ENCODE measurements around the gene ZNF385B.

The ZNF385B gene

GRCh38 chr2:179654806-179655205, 206.6 kb downstream of the ZNF385B start:
- Histone ChIP-seq H3K4me2 (ENCODE audit: low read depth, low read length, poor library complexity, severe bottlenecking) (no peak overlapping the region), H2AFZ (ENCODE audit: low read depth, low read length, severe bottlenecking) (no peak overlapping the region), H3K9me2 (replicated peaks; ENCODE audit: insufficient read depth, low read length) (no peaks in the 10 kb centered on the region), H3K4me3 (ENCODE audit: insufficient read depth, low read length, poor library complexity, severe bottlenecking) (no peak overlapping the region), H3K79me2 (ENCODE audit: insufficient read depth, low read length) (no peaks in the 10 kb centered on the region), H3K36me3 (ENCODE audit: low read length) (peaks cover 3% of the 10 kb centered on the region; the same call in 1 of the 2 replicates), H3K9me3 (ENCODE audit: insufficient read depth, low read length) (no peaks in the 10 kb centered on the region), H4K20me1 (ENCODE audit: low read depth, low read length) (no peaks in the 10 kb centered on the region), H3K9ac (ENCODE audit: low read length) (no peak overlapping the region), H3F3A (ENCODE audit: insufficient read depth) (no peaks in the 10 kb centered on the region), H3K27me3 (ENCODE audit: low read length) (no peaks in the 10 kb centered on the region), H3K27ac (ENCODE audit: low read depth, low read length) (no peak overlapping the region)
- no peak for TF ChIP-seq CTCF (IDR thresholded peaks at IDR 0.05; ENCODE audit: insufficient read depth, low read length, poor library complexity, severe bottlenecking)
- no peak for TF ChIP-seq EZH2phosphoT487 (conservative IDR thresholded peaks at IDR 0.05; ENCODE audit: low read length)

GRCh38 chr2:179652296-179652695, 209.1 kb downstream of the ZNF385B start:
- no peak overlapping the region for H3K27ac ChIP-seq (ENCODE audit: low read depth, low read length)
- no peaks in the 10 kb centered on the region for H3K9me2 ChIP-seq (replicated peaks; ENCODE audit: insufficient read depth, low read length)
- no peaks in the 10 kb centered on the region for H3K9me3 ChIP-seq (ENCODE audit: insufficient read depth, low read length)
- H3K4me3 ChIP-seq (ENCODE audit: insufficient read depth, low read length, poor library complexity, severe bottlenecking) = no peak overlapping the region
- no peaks in the 10 kb centered on the region for H3K27me3 ChIP-seq (ENCODE audit: low read length)
- H3K79me2 ChIP-seq (ENCODE audit: insufficient read depth, low read length) = no peaks in the 10 kb centered on the region
- H4K20me1 ChIP-seq (ENCODE audit: low read depth, low read length) = no peaks in the 10 kb centered on the region
- no peak overlapping the region for H3K9ac ChIP-seq (ENCODE audit: low read length)
- no peak overlapping the region for H2AFZ ChIP-seq (ENCODE audit: low read depth, low read length, severe bottlenecking)
- TF ChIP-seq CTCF (IDR thresholded peaks at IDR 0.05; ENCODE audit: insufficient read depth, low read length, poor library complexity, severe bottlenecking) (no peak), EZH2phosphoT487 (conservative IDR thresholded peaks at IDR 0.05; ENCODE audit: low read length) (no peak)
- H3F3A ChIP-seq (ENCODE audit: insufficient read depth) = no peaks in the 10 kb centered on the region
- H3K4me2 ChIP-seq (ENCODE audit: low read depth, low read length, poor library complexity, severe bottlenecking) = no peak overlapping the region
- peaks cover 3% of the 10 kb centered on the region; the same call in 1 of the 2 replicates for H3K36me3 ChIP-seq (ENCODE audit: low read length)

- H3K9ac ChIP-seq (ENCODE audit: low read length) = no peak overlapping the region
- H3K27me3 ChIP-seq (ENCODE audit: low read length) = no peaks in the 10 kb centered on the region
- no peak overlapping the region for H3K4me2 ChIP-seq (ENCODE audit: low read depth, low read length, poor library complexity, severe bottlenecking)
- no peak for TF ChIP-seq CTCF (IDR thresholded peaks at IDR 0.05; ENCODE audit: insufficient read depth, low read length, poor library complexity, severe bottlenecking)
- no peak for TF ChIP-seq EZH2phosphoT487 (conservative IDR thresholded peaks at IDR 0.05; ENCODE audit: low read length)
- no peak overlapping the region for H3K27ac ChIP-seq (ENCODE audit: low read depth, low read length)
- no peak overlapping the region for H3K4me3 ChIP-seq (ENCODE audit: insufficient read depth, low read length, poor library complexity, severe bottlenecking)
- H2AFZ ChIP-seq (ENCODE audit: low read depth, low read length, severe bottlenecking) = no peak overlapping the region
- H3K9me3 ChIP-seq (ENCODE audit: insufficient read depth, low read length) = no peaks in the 10 kb centered on the region
- H4K20me1 ChIP-seq (ENCODE audit: low read depth, low read length) = no peaks in the 10 kb centered on the region
- H3K9me2 ChIP-seq (replicated peaks; ENCODE audit: insufficient read depth, low read length) = no peaks in the 10 kb centered on the region
- H3K79me2 ChIP-seq (ENCODE audit: insufficient read depth, low read length) = no peaks in the 10 kb centered on the region
- peaks cover 3% of the 10 kb centered on the region; the same call in 1 of the 2 replicates for H3K36me3 ChIP-seq (ENCODE audit: low read length)
- H3F3A ChIP-seq (ENCODE audit: insufficient read depth) = no peaks in the 10 kb centered on the region
Measured at GRCh38 chr2:179650420-179650819, 211.0 kb downstream of the ZNF385B start.
